ENCODE results near the gene FAM3D. TPM values are rescaled to one million over a fixed set of nuclear protein-coding genes. Genes with fewer than 3 reads are reported as not detected.
"Not testable (repeated sequence)": the region's sequence is repeated elsewhere in the genome, so short reads cannot be mapped to it uniquely, and the experiment has no call there.

Gene FAM3D
- total RNA-seq, 1 donor from 2014 or later: 134 TPM

DNA sequence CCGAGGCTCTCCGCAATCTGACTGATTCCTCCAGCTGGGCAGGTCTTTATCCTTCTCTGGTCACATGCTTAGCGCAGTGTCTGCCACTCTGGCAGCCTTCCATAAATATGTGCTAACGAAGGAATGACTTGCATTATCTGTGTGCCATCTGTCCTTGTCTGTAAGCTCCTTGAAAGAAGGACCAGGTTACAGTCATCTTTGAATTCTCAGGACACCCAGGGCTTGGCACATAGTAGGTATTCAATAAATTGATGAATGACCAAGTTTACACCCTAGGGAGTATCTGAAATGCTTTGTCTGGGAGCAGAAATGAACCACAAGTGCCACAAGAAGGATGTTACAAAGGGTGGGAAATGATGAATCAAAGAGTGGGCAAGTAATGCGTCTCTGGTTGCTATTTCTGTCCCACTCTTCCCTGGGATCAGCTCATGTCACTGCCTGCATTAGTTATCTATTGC is 16.5 kb upstream of the FAM3D start:
- no peak for ATAC-seq

DNA sequence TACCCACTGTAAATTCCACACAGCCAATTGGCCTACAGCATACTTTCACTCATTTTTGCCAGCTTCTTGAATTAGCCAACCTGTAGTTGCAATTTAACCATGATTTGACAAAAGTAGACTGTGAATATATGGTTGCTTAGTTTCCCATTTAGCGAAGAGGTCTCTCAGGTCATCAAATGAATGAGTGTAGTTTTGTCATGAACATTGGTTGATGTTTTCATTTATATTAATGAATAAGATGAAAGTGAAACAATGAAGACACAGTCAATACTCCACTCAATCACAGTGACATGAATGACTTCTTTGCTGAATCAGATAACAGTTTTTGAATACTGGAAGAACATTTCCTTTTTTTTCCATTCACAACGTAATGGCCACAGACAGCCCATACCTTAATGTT is 15.3 kb upstream of the FAM3D start:
- no peak for ATAC-seq

- ATAC-seq: no peak
These were observed 14.4 kb upstream of the FAM3D start for GRCh38 chr3:58680879-58681525.

- ATAC-seq: peak; percentile 47
These were observed 13.5 kb upstream of the FAM3D start for GRCh38 chr3:58679974-58680666.

DNA sequence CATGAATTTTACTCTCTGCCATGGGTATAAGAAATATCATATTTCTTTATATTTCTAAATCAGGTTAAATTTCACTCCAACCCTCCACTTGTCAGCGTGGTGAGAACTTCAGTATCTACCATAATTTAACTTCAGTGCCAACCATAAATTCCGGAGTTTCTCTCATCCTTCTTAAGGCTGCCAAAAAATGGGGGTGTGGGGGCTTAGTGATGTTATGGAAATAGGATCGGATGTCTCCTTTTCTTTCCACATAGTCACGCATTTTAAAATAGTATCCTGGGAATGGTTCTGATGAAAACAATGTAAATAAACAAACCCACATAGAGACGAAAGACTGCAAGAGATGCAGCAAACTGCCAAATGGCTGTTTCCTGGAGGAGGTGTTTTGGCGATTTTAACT is 12.9 kb upstream of the FAM3D start:
- no peak for ATAC-seq

- not testable (repeated sequence) for ATAC-seq
These were observed 11.8 kb upstream of the FAM3D start for GRCh38 chr3:58678177-58678970.

- ATAC-seq: no peak
These were observed 6.3 kb upstream of the FAM3D start for GRCh38 chr3:58672880-58673279.

GRCh38 chr3:58672451-58672850 is 5.9 kb upstream of the FAM3D start:
- no peak for ATAC-seq

DNA sequence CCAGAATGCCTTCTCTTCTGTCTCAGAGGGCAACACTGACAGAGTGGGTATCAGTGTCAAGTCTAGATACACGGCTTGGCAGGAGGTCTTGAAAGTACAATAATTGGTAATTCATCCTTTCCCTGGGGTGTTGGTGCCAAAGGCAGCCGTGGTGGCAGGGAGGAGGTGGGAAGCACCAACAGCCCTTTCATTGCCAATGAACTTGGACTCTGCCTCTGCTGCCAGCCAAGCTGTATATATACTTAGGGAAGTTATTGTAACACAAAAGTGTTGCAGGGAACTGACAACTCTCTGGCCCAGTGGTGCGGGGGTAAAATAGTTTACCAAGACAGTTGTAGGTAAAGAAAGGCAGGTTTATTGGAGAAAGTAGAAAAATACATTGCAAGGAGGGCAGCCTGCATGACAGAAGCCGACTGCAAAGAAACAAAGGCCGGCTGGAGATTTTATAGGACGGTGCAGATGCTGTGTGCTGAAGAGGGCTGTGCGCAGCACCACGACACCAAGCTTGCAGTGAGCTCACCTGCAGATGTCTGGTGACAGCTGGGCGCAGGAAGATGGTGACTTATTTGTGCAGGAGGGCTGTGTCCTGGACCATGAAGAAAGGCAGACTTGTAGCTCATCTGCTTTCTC is 4.0 kb upstream of the FAM3D start:
- no peak for ATAC-seq

- ATAC-seq: no peak
These were observed 1.7 kb upstream of the FAM3D start for GRCh38 chr3:58668247-58668646.

DNA sequence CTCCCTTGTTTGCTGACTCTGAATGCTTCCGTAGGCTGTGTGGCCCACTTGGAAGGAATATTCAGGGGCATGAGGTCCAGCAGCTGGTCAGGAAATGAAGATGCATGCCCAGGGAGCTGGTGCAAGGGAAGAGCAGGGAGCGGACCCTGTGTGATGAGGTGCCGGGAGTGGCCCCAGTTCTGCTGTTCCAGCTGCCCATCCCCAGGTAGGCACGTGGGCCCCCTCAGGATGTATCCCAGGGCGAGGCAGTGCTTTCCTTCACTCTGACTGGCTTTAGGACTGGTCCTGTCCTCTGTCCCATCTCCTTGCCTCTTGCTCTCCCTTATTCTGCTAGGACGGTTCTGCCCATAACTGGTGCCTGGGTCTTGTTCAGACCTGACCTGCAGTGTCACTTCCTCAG is 1.1 kb upstream of the FAM3D start:
- no peak for ATAC-seq

DNA sequence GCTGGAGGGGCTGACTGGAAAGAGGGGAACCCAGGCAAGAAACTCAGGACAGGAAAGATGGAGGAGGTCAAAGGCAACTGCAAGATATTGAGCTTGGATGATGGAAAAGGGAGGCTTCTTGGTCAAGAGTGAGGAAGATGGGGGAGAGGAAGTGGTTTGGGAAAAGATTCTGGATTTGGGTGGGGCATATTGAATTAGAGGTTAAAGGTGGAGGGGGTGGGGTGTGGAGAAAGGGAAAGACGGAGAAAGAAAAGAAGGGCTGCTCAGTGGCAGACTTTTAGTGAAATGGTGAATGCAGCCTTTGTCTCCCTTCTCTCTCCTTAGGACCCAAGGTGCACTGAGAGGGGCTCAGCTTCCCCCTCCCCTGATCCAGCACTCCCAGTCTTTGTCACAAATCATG is 655 bp upstream of the FAM3D start:
- ATAC-seq: no peak

GRCh38 chr3:58665405-58665804 is 1.2 kb downstream of the FAM3D start:
- peak; percentile 39 for ATAC-seq

DNA sequence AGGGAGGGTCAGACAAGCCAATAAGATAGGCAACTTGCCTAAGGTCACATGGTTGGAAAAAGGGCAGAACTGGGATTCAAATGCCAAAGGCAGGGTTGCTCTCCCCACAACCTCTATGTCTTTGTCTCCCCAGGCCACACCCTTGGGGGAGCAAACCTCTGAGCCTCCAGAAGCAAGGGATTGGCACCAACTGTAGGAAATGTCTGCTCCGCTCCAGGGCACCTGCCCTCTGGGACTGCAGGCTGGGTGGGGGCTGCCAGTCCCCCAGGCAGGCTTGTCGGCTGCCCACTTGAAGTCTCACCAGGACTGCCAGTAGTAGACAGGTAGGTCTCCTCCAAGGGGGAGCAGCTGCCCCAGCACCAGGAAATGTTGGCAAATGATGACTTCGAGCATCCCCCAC is 2.0 kb downstream of the FAM3D start:
- ATAC-seq: no peak

- ATAC-seq: peak; percentile 38
These were observed 4.6 kb downstream of the FAM3D start for GRCh38 chr3:58661836-58662420.

- ATAC-seq: no peak
These were observed 5.6 kb downstream of the FAM3D start for GRCh38 chr3:58660998-58661397.

- ATAC-seq: peak; percentile 63
These were observed 7.4 kb downstream of the FAM3D start for GRCh38 chr3:58659051-58659675.

- ATAC-seq: no peak
These were observed 8.1 kb downstream of the FAM3D start for GRCh38 chr3:58658508-58658907.

- ATAC-seq: peak; percentile 87
These were observed 8.9 kb downstream of the FAM3D start for GRCh38 chr3:58657571-58658141.

DNA sequence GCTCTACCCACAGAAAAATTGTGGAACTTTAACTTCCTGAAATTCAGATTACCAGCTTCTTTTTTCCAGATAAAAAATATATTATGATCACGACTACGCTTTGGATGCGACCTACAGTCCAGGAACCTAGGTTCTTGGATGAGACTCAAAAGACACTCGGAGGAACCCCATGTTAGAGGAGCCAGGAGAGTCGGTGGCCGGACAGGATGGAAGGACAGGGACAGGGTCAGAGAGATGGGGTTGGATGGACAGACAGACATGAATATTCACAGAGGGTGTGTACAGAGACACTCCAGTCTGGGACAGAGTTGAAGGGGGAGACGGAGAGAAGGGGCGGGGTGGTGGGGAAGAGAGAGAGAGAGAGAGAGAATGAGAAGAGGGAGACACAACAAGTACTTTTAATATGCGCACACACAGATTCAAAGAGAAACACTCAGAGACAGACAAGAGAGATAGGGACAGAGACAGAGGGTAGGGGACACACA is 9.5 kb downstream of the FAM3D start:
- ATAC-seq: no peak

DNA sequence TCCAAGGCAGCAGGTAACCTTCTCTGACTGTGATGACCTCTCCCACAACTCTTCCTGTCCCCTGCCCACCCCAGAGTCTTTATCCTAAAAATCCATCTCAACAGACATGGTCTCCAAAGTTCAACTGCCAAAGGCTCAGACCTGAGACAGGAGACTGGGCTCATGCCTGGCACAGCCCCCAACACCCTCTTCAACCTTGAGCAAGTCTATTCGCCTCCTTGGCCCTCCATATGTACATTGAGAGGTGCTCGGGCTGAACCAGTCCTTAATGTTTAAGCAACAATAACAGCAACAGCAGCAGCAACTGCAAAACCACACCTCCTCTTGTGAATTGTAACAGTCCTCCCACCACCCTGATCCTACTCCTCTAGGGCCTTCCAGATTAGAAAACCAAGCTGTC is 9.9 kb downstream of the FAM3D start:
- no peak for ATAC-seq

DNA sequence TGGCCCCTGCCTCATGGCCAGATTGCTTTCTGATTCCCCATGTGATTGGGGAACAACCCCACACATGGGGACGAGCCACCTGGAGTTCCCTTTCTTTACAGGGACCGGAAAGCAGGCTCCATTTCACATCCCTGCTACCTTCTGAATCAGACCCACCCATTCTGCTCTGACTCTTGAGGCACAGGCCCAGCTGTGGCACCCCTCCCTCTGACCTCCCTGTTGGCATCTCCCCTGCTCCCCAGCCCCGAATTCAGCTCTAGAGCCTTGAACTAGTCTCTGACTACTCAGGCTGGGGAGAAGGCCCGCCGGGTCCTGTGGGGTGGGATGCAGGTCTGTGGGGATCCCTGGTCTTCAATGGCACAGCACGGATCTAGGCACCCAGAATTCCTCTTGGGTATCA is 12.1 kb downstream of the FAM3D start:
- ATAC-seq: no peak
